A549 (cell line): Measurements from ENCODE around the gene RTEL1. TPM values are rescaled to one million over a fixed set of nuclear protein-coding genes. Genes with fewer than 3 reads are reported as not detected.
"Not testable (repeated sequence)": the region's sequence is repeated elsewhere in the genome, so short reads cannot be mapped to it uniquely, and the experiment has no call there.

Source experiments
- ATAC-seq, 2 experiments: fragments of 200-7000 bp in 1 of 2; fragments of >200 bp in 1 of 2; cut with Nextera tagmentation in 1 of 2; cut with Tn5 transposase in 1 of 2; 3 replicates each; pipeline versions ENCODE4 v1.8.0 to v1.9.1; 2018 to 2020; ENCODE audit warnings: mild to moderate bottlenecking in 1 of 2, moderate library complexity in 1 of 2
- CTCF ChIA-PET: fragments of 300-600 bp; sonication (Branson Sonifier 250); formaldehyde crosslinking; extraction: SDS; loops from one replicate; lab custom pipeline; 2021; ENCODE audit warnings: antibody characterized with exemption, inconsistent platforms; lab: Yijun Ruan, JAX
- POLR2A ChIA-PET: fragments of 350-600 bp; formaldehyde crosslinking; extraction: SDS; loops from one replicate; lab custom pipeline; 2021; ENCODE audit warnings: antibody characterized with exemption, inconsistent platforms; lab: Yijun Ruan, JAX
- DNase-seq, 2 experiments: peaks; one replicate each; pipeline versions ENCODE4 v3.0.0 to v3.0.0-alpha.2; 2011 to 2016; ENCODE audit warnings: low read depth in 1 of 2, low spot score in 1 of 2
- FAIRE-seq: peaks from 2 replicates; lab custom pipeline; 2011; peaks lifted over from hg19 to GRCh38; lab: Jason Lieb, UNC
- H3K27ac ChIP-seq, 2 experiments: fragments of >200 bp; sonication (Bioruptor Twin); formaldehyde crosslinking; 3 replicates each; pipeline ENCODE4 v1.5.1; 2016 to 2017
- H3K4me1 ChIP-seq: fragments of >200 bp; sonication (Bioruptor Twin); formaldehyde crosslinking; 3 replicates; pipeline ENCODE4 v1.6.1; 2016
- H3K4me2 ChIP-seq: fragments of >200 bp; sonication (Bioruptor Twin); formaldehyde crosslinking; 3 replicates; pipeline ENCODE4 v1.6.1; 2016
- H3K4me3 ChIP-seq: fragments of >200 bp; sonication (Bioruptor Twin); formaldehyde crosslinking; 3 replicates; pipeline ENCODE4 v1.5.1; 2016
- H3K9me3 ChIP-seq: fragments of >200 bp; sonication (Bioruptor Twin); formaldehyde crosslinking; 3 replicates; pipeline ENCODE4 v1.6.1; 2016
- ATOH8 ChIP-seq: fragments of 250-450 bp; sonication (Bioruptor Pico); IDR thresholded peaks from 2 replicates; pipeline ENCODE4 v1.5.0; 2020; ENCODE audit warnings: low read depth, mild to moderate bottlenecking, moderate library complexity
- BCL3 ChIP-seq: fragments of >200 bp; sonication (Bioruptor Twin); formaldehyde crosslinking; IDR thresholded peaks from 3 replicates; pipeline ENCODE4 v1.6.1; 2016
- BHLHE40 ChIP-seq: IDR thresholded peaks from 2 replicates; pipeline ENCODE4 v1.6.1; 2012; ENCODE audit warnings: low read depth, low read length, inconsistent platforms
- EHMT2 ChIP-seq: fragments of 200-600 bp; sonication (generic); IDR thresholded peaks from 2 replicates; pipeline ENCODE4 v1.6.1; 2016; ENCODE audit warnings: antibody characterized with exemption, low read depth, mild to moderate bottlenecking, moderate library complexity
- ELK1 ChIP-seq: fragments of 150-350 bp; IDR thresholded peaks from 2 replicates; pipeline ENCODE4 v1.6.1; 2014; ENCODE audit warnings: low read depth, mild to moderate bottlenecking, low read length
- FOSL2 ChIP-seq, 2 experiments: fragments of 450-650 bp in 1 of 2; fragments of >200 bp in 1 of 2; sonication (Bioruptor Twin) in 1 of 2; formaldehyde crosslinking; IDR thresholded peaks; 2 replicates each; pipeline versions ENCODE4 v1.5.0 to v1.6.1; 2016 to 2020; ENCODE audit warnings: mild to moderate bottlenecking in 1 of 2, moderate library complexity in 1 of 2
- HES2 ChIP-seq: fragments of >200 bp; sonication (Bioruptor Twin); formaldehyde crosslinking; IDR thresholded peaks from 2 replicates; pipeline ENCODE4 v1.6.1; 2016
- HOXB5 ChIP-seq: fragments of 250-450 bp; sonication (Bioruptor Pico); IDR thresholded peaks from 2 replicates; pipeline ENCODE4 v1.5.0; 2020; ENCODE audit warnings: mild to moderate bottlenecking, moderate library complexity
- JUN ChIP-seq, 2 experiments: fragments of >200 bp; sonication (Bioruptor Twin); formaldehyde crosslinking; IDR thresholded peaks; 2 replicates in 1 of 2; 3 replicates in 1 of 2; pipeline ENCODE4 v1.6.1; 2016 to 2017
- KDM1A ChIP-seq: fragments of 200-600 bp; sonication (generic); IDR thresholded peaks from 2 replicates; pipeline ENCODE4 v1.6.1; 2016; ENCODE audit warnings: low read depth, mild to moderate bottlenecking
- MAX ChIP-seq: IDR thresholded peaks from 2 replicates; pipeline ENCODE4 v1.6.1; 2012
- MYC ChIP-seq: IDR thresholded peaks from 2 replicates; pipeline ENCODE4 v1.6.1; 2012; ENCODE audit warnings: mild to moderate bottlenecking, inconsistent platforms, low read length, improper control_type of control experiment, borderline replicate concordance
- NPAS2 ChIP-seq: fragments of 250-450 bp; sonication (Bioruptor Pico); IDR thresholded peaks from 2 replicates; pipeline ENCODE4 v1.8.0; 2022; ENCODE audit warnings: mild to moderate bottlenecking, moderate library complexity, borderline replicate concordance
- POLR2AphosphoS2 ChIP-seq: conservative IDR thresholded peaks from 2 replicates; pipeline ENCODE4 v1.6.1; 2012; ENCODE audit warnings: low read length, improper control_type of control experiment, inconsistent platforms
- REST ChIP-seq: fragments of 200-600 bp; sonication (generic); IDR thresholded peaks from 2 replicates; pipeline ENCODE4 v1.6.1; 2016; ENCODE audit warnings: antibody characterized with exemption, mild to moderate bottlenecking, moderate library complexity
- RFX5 ChIP-seq: fragments of 450-650 bp; IDR thresholded peaks from 2 replicates; pipeline ENCODE4 v1.7.1; 2014; ENCODE audit warnings: antibody characterized with exemption, mild to moderate bottlenecking, moderate library complexity
- SMC3 ChIP-seq: fragments of >200 bp; sonication (Bioruptor Twin); formaldehyde crosslinking; IDR thresholded peaks from 3 replicates; pipeline ENCODE4 v1.6.1; 2018; ENCODE audit warnings: inconsistent platforms
- TFCP2L1 ChIP-seq: fragments of 250-450 bp; sonication (Bioruptor Pico); IDR thresholded peaks from 2 replicates; pipeline ENCODE4 v1.5.0; 2021; ENCODE audit warnings: mild to moderate bottlenecking
- TP53 ChIP-seq: fragments of 250-450 bp; sonication (Bioruptor Pico); IDR thresholded peaks from 2 replicates; pipeline ENCODE4 v1.5.0; 2021; ENCODE audit warnings: mild to moderate bottlenecking, moderate library complexity
- ZSCAN20 ChIP-seq: fragments of 250-450 bp; sonication (Bioruptor Pico); IDR thresholded peaks from 2 replicates; pipeline ENCODE4 v1.8.0; 2022; ENCODE audit warnings: mild to moderate bottlenecking, moderate library complexity
- whole genome bisulfite sequencing: methylation state at CpG from one replicate; pipeline ENCODE4 v1.1.6; 2017; ENCODE audit errors: missing lambda C conversion rate; 5-methylcytosine and 5-hydroxymethylcytosine counted together
- polyA plus RNA-seq, 4 experiments: library from polyadenylated mRNA; depleted of rRNA in 3 of 4; stranded (reverse); fragments of >200 nt; fragmentation: RNase III in 1 of 4; extraction: RNeasy Plus Mini Kit Qiagen cat#74134 plus additional on column Dnase treatment in 1 of 4; gene quantifications; 2 replicates in 3 of 4; 3 replicates in 1 of 4; pipeline ENCODE4 v1.2.3, GENCODE V29; 2011 to 2017

The RTEL1 gene
- polyA plus RNA-seq, 2 of the 4 experiments (the other 2 are of a cell fraction), result 11.3 to 12.6 TPM

- POLR2A ChIA-PET, result no interaction called here
- H3K9me3 ChIP-seq, result no peaks in the 10 kb centered on the region
- CTCF ChIA-PET, result interaction anchor here (1.3 to 1.5 kb wide), 2 partner anchors 19 to 120 kb away, joined by 3 read pairs; no protein-coding TSS in a partner anchor
- TF ChIP-seq EHMT2 (no peak), HES2 (no peak), MAX (no peak), KDM1A (no peak)
- TF ChIP-seq, all 56 proteins: peak for 0
- FAIRE-seq, result no peak
- WGBS, result 81% methylated on average over 6 of the region's 6 CpGs
- no peak overlapping the region for H3K4me2 ChIP-seq
- no peak overlapping the region for H3K27ac ChIP-seq
- H3K4me1 ChIP-seq, result peaks cover 10% of the 10 kb centered on the region
- DNase-seq, result no peak
- no peak overlapping the region for H3K4me3 ChIP-seq
- ATAC-seq, result no peak
Observed at GRCh38 chr20:63648190-63648589, 9.9 kb upstream of the RTEL1 start.

- Histone ChIP-seq H3K4me1 (peaks cover 14% of the 10 kb centered on the region), H3K4me3 (no peak overlapping the region), H3K9me3 (no peaks in the 10 kb centered on the region), H3K4me2 (no peak overlapping the region), H3K27ac (no peak overlapping the region)
- POLR2A ChIA-PET, result no interaction called here
- WGBS, result 78% methylated on average over 11 of the region's 11 CpGs
- TF ChIP-seq POLR2AphosphoS2 (no peak), KDM1A (no peak), MYC (no peak), TP53 (CRISPR knock-in tag) (no peak), ELK1 (no peak)
- ATAC-seq, result peak in 1 of 2 experiments; percentile 10; a peak in 3 of 6 replicates
- FAIRE-seq, result no peak
- no peak for DNase-seq
- CTCF ChIA-PET, result interaction anchor here (0.8 to 1.3 kb wide), 2 partner anchors 11 to 18 kb away, joined by 3 read pairs; no protein-coding TSS in a partner anchor
Observed at GRCh38 chr20:63648895-63649589, 9.1 kb upstream of the RTEL1 start.

- FAIRE-seq, DNase-seq, H3K4me3 ChIP-seq, H3K9me3 ChIP-seq, H3K4me2 ChIP-seq, ATAC-seq, H3K27ac ChIP-seq: not testable (repeated sequence)
- H3K4me1 ChIP-seq, result peaks cover 14% of the 10 kb centered on the region
- no CpG with 5 or more reads among the region's 25 CpGs for WGBS
- ChIA-PET CTCF (interaction anchor here (0.6 to 1.8 kb wide), 4 partner anchors 9 to 180 kb away, joined by 3 to 6 read pairs (median 3); no protein-coding TSS in a partner anchor), POLR2A (interaction anchor here (2.2 kb wide), 1 partner anchor 8 kb away, joined by 7 read pairs; no protein-coding TSS in a partner anchor)
Observed at GRCh38 chr20:63650486-63650885, 7.6 kb upstream of the RTEL1 start.

GRCh38 chr20:63651942-63652191 lies 6.2 kb upstream of the RTEL1 start:
- FAIRE-seq, result no peak
- ChIA-PET POLR2A (interaction anchor here (2.2 kb wide), 1 partner anchor 10 kb away, joined by 7 read pairs; no protein-coding TSS in a partner anchor), CTCF (interaction anchor here (0.8 to 1.8 kb wide), 2 partner anchors 10 to 322 kb away, joined by 3 to 6 read pairs; no protein-coding TSS in a partner anchor)
- no peak for ATAC-seq
- no peaks in the 10 kb centered on the region for H3K9me3 ChIP-seq
- 47% methylated on average over 8 of the region's 11 CpGs for WGBS
- DNase-seq, result no peak
- H3K4me3 ChIP-seq, result peak overlapping the region; percentile 56; the same call in 2 of the 3 replicates
- peak overlapping the region; percentile 99 for H3K4me2 ChIP-seq
- H3K27ac ChIP-seq, result no peak overlapping the region; a peak in 1 of 6 replicates
- H3K4me1 ChIP-seq, result peaks cover 14% of the 10 kb centered on the region
- TF ChIP-seq HOXB5 (CRISPR knock-in tag) (no peak), RFX5 (no peak), POLR2AphosphoS2 (no peak), TFCP2L1 (no peak), ZSCAN20 (CRISPR knock-in tag) (no peak), BHLHE40 (no peak), NPAS2 (CRISPR knock-in tag) (no peak), JUN (IDR thresholded peaks at IDR 0.05) (no peak), REST (no peak), ATOH8 (CRISPR knock-in tag) (no peak), HES2 (no peak), BCL3 (no peak), SMC3 (no peak), FOSL2 (IDR thresholded peaks at IDR 0.05) (no peak), FOSL2 (CRISPR knock-in tag; IDR thresholded peaks at IDR 0.05) (no peak)
